Measurements from ENCODE around the gene HS1BP3. TPM values are rescaled to one million over a fixed set of nuclear protein-coding genes. Genes with fewer than 3 reads are reported as not detected.
A peak's percentile ranks its signal among the peaks of the same experiment; 100 is the strongest.

Gene HS1BP3
- total RNA-seq, 2 donors from 2014 or later = 8.9 to 10.7 TPM

- peaks cover 18% of the 10 kb centered on the region for H3K4me1 Mint-ChIP-seq
- no peaks in the 10 kb centered on the region for H3K36me3 Mint-ChIP-seq (ENCODE audit: low read depth)
- no peak for ATAC-seq (replicated peaks)
- peak overlapping the region; percentile 65 for H3K4me3 Mint-ChIP-seq
- no peaks in the 10 kb centered on the region for H3K9me3 Mint-ChIP-seq
- H3K27me3 Mint-ChIP-seq = no peaks in the 10 kb centered on the region
- H3K27ac Mint-ChIP-seq = peak overlapping the region; percentile 93
Measured at GRCh38 chr2:20594957-20595356, 55.9 kb downstream of the HS1BP3 start.

- no peaks in the 10 kb centered on the region for H3K9me3 Mint-ChIP-seq
- H3K4me3 Mint-ChIP-seq = no peak overlapping the region
- no peak for ATAC-seq (replicated peaks)
- no peaks in the 10 kb centered on the region for H3K27me3 Mint-ChIP-seq
- peak overlapping the region; percentile 59 for H3K27ac Mint-ChIP-seq
- no peaks in the 10 kb centered on the region for H3K36me3 Mint-ChIP-seq (ENCODE audit: low read depth)
- peaks cover 18% of the 10 kb centered on the region for H3K4me1 Mint-ChIP-seq
Measured at GRCh38 chr2:20594048-20594750, 56.7 kb downstream of the HS1BP3 start.

GRCh38 chr2:20593072-20594034 is 57.5 kb downstream of the HS1BP3 start:
- Mint-ChIP-seq H3K9me3 (no peaks in the 10 kb centered on the region), H3K4me1 (peaks cover 18% of the 10 kb centered on the region), H3K4me3 (no peak overlapping the region), H3K36me3 (ENCODE audit: low read depth) (no peaks in the 10 kb centered on the region), H3K27me3 (no peaks in the 10 kb centered on the region), H3K27ac (peak overlapping the region; percentile 59)
- no peak for ATAC-seq (replicated peaks)

GRCh38 chr2:20592106-20593071 is 58.5 kb downstream of the HS1BP3 start:
- H3K9me3 Mint-ChIP-seq = no peaks in the 10 kb centered on the region
- H3K4me1 Mint-ChIP-seq = peaks cover 18% of the 10 kb centered on the region
- no peak overlapping the region for H3K27ac Mint-ChIP-seq
- no peak overlapping the region for H3K4me3 Mint-ChIP-seq
- no peaks in the 10 kb centered on the region for H3K36me3 Mint-ChIP-seq (ENCODE audit: low read depth)
- ATAC-seq (replicated peaks) = no peak
- no peaks in the 10 kb centered on the region for H3K27me3 Mint-ChIP-seq

- no peak for ATAC-seq (replicated peaks)
- Mint-ChIP-seq H3K4me1 (peaks cover 17% of the 10 kb centered on the region), H3K36me3 (ENCODE audit: low read depth) (no peaks in the 10 kb centered on the region), H3K27me3 (no peaks in the 10 kb centered on the region), H3K27ac (no peak overlapping the region), H3K4me3 (no peak overlapping the region), H3K9me3 (no peaks in the 10 kb centered on the region)
Measured at GRCh38 chr2:20590704-20591515, 60.0 kb downstream of the HS1BP3 start.

- H3K4me3 Mint-ChIP-seq = no peak overlapping the region
- no peak for ATAC-seq (replicated peaks)
- H3K27ac Mint-ChIP-seq = peak overlapping the region; percentile 58
- H3K27me3 Mint-ChIP-seq = no peaks in the 10 kb centered on the region
- peaks cover 12% of the 10 kb centered on the region for H3K4me1 Mint-ChIP-seq
- no peaks in the 10 kb centered on the region for H3K36me3 Mint-ChIP-seq (ENCODE audit: low read depth)
- H3K9me3 Mint-ChIP-seq = no peaks in the 10 kb centered on the region
Measured at GRCh38 chr2:20589975-20590703, 60.8 kb downstream of the HS1BP3 start.

GRCh38 chr2:20588918-20589871 is 61.7 kb downstream of the HS1BP3 start:
- no peak for ATAC-seq (replicated peaks)
- Mint-ChIP-seq H3K4me3 (no peak overlapping the region), H3K27ac (no peak overlapping the region), H3K4me1 (peaks cover 15% of the 10 kb centered on the region), H3K36me3 (ENCODE audit: low read depth) (no peaks in the 10 kb centered on the region), H3K27me3 (no peaks in the 10 kb centered on the region), H3K9me3 (no peaks in the 10 kb centered on the region)

GRCh38 chr2:20585710-20586594 is 64.9 kb downstream of the HS1BP3 start:
- H3K27ac Mint-ChIP-seq = no peak overlapping the region
- ATAC-seq (replicated peaks) = no peak
- H3K9me3 Mint-ChIP-seq = no peaks in the 10 kb centered on the region
- no peak overlapping the region for H3K4me3 Mint-ChIP-seq
- peaks cover 7% of the 10 kb centered on the region for H3K4me1 Mint-ChIP-seq
- H3K27me3 Mint-ChIP-seq = no peaks in the 10 kb centered on the region
- H3K36me3 Mint-ChIP-seq (ENCODE audit: low read depth) = no peaks in the 10 kb centered on the region

GRCh38 chr2:20585359-20585709 is 65.6 kb downstream of the HS1BP3 start:
- Mint-ChIP-seq H3K4me1 (peaks cover 7% of the 10 kb centered on the region), H3K36me3 (ENCODE audit: low read depth) (no peaks in the 10 kb centered on the region), H3K9me3 (no peaks in the 10 kb centered on the region), H3K27me3 (no peaks in the 10 kb centered on the region), H3K4me3 (no peak overlapping the region), H3K27ac (no peak overlapping the region)
- ATAC-seq (replicated peaks) = no peak

- no peaks in the 10 kb centered on the region for H3K27me3 Mint-ChIP-seq
- H3K36me3 Mint-ChIP-seq (ENCODE audit: low read depth) = no peaks in the 10 kb centered on the region
- H3K4me3 Mint-ChIP-seq = no peak overlapping the region
- H3K4me1 Mint-ChIP-seq = peaks cover 12% of the 10 kb centered on the region
- no peaks in the 10 kb centered on the region for H3K9me3 Mint-ChIP-seq
- ATAC-seq (replicated peaks) = peak; percentile 42
- no peak overlapping the region for H3K27ac Mint-ChIP-seq
Measured at GRCh38 chr2:20584399-20585358, 66.2 kb downstream of the HS1BP3 start.

GRCh38 chr2:20584045-20584398 is 66.9 kb downstream of the HS1BP3 start:
- no peak for ATAC-seq (replicated peaks)
- Mint-ChIP-seq H3K36me3 (ENCODE audit: low read depth) (no peaks in the 10 kb centered on the region), H3K27ac (no peak overlapping the region), H3K4me3 (no peak overlapping the region), H3K9me3 (no peaks in the 10 kb centered on the region), H3K27me3 (no peaks in the 10 kb centered on the region), H3K4me1 (peaks cover 12% of the 10 kb centered on the region)

All from activated T-helper 17 cell treated with anti-CD3 and anti-CD28 coated beads, Interleukin-2, amount 50 U/mL, for 72 hours (primary cell).